GM12891 (cell line): ENCODE measurements around the gene RNPS1.

ENCODE experiments used
- PAX5 ChIP-seq: IDR thresholded peaks from 2 replicates; pipeline ENCODE4 v1.6.1; 2011; ENCODE audit warnings: low read length, moderate library complexity, mild to moderate bottlenecking; ENCODE audit not compliant: insufficient read depth, severe bottlenecking
- POLR2A ChIP-seq: IDR thresholded peaks from 2 replicates; pipeline ENCODE4 v1.6.1; 2011; ENCODE audit warnings: low read depth, low read length, control low read depth
- POLR2AphosphoS5 ChIP-seq: IDR thresholded peaks from 2 replicates; pipeline ENCODE4 v1.6.1; 2011; ENCODE audit warnings: low read depth, low read length, control low read depth
- POU2F2 ChIP-seq: IDR thresholded peaks from 2 replicates; pipeline ENCODE4 v1.6.1; 2011; ENCODE audit warnings: low read depth, mild to moderate bottlenecking, control low read depth, low read length, moderate library complexity
- SPI1 ChIP-seq: IDR thresholded peaks from 2 replicates; pipeline ENCODE4 v1.6.1; 2011; ENCODE audit warnings: low read depth, low read length, control low read depth
- TAF1 ChIP-seq: IDR thresholded peaks from 2 replicates; pipeline ENCODE4 v1.6.1; 2011; ENCODE audit warnings: low read depth, low read length, control low read depth

GRCh38 chr16:2213817-2214718, 53.9 kb downstream of the RNPS1 start:
- no peak; the same call in 1 of the 2 replicates for TF ChIP-seq POLR2AphosphoS5
- TF ChIP-seq TAF1: no peak
- no peak for TF ChIP-seq POLR2A
- no peak for TF ChIP-seq POU2F2
- no peak for TF ChIP-seq PAX5
- TF ChIP-seq SPI1: no peak
